Adrenal gland (tissue), 5 donors: ENCODE data around the gene BTG1.

Source experiments
- POLR2A ChIP-seq, 2 donors: fragments of 450-650 bp; IDR thresholded peaks; one replicate each; pipeline ENCODE4 v1.6.1; 2017; ENCODE audit warnings: antibody characterized with exemption in 2 of 2, mild to moderate bottlenecking in 2 of 2, moderate library complexity in 1 of 2
- TF ChIP-seq, protein P1 (sequence below), 6 experiments: fragments of 450-650 bp in 4 of 6; fragments of 200-600 bp in 2 of 6; sonication (generic) in 1 of 6; IDR thresholded peaks; 1 replicate in 5 of 6; 2 replicates in 1 of 6; pipeline versions ENCODE4 v1.5.1 to v1.8.0; 2016 to 2021; ENCODE audit warnings: antibody characterized with exemption in 6 of 6, mild to moderate bottlenecking in 2 of 6, moderate library complexity in 1 of 6
- donor health status: DM: no; HTN: no; CAD: no.

DNA sequence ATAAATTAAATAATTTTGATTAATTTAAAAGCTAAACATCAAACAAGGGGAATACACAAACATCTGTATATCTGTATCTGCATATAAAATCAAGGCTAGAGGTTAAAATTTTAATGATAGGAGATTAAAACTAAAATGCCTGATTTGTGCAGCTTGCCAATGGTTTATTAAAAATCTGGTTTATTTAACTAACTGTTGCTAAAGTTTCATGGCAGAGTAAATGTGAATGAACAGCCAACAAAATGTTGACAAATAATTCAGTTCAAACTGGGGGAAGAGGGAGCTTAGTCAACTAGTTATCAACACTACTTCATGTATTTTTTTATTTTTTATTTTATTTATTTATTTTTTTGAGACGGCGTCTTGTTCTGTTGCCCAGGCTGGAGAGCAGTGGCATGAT, 43.0 kb downstream of the BTG1 start:
- TF ChIP-seq, protein P1, sequence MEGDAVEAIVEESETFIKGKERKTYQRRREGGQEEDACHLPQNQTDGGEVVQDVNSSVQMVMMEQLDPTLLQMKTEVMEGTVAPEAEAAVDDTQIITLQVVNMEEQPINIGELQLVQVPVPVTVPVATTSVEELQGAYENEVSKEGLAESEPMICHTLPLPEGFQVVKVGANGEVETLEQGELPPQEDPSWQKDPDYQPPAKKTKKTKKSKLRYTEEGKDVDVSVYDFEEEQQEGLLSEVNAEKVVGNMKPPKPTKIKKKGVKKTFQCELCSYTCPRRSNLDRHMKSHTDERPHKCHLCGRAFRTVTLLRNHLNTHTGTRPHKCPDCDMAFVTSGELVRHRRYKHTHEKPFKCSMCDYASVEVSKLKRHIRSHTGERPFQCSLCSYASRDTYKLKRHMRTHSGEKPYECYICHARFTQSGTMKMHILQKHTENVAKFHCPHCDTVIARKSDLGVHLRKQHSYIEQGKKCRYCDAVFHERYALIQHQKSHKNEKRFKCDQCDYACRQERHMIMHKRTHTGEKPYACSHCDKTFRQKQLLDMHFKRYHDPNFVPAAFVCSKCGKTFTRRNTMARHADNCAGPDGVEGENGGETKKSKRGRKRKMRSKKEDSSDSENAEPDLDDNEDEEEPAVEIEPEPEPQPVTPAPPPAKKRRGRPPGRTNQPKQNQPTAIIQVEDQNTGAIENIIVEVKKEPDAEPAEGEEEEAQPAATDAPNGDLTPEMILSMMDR (IDR thresholded peaks at IDR 0.05): no peak
- TF ChIP-seq POLR2A (IDR thresholded peaks at IDR 0.05): no peak
